Measurements from ENCODE around the gene HLA-A.

- TF ChIP-seq POLR2A (IDR thresholded peaks at IDR 0.05) (no peak), CTCF (IDR thresholded peaks at IDR 0.05) (no peak), EP300 (IDR thresholded peaks at IDR 0.05) (no peak)
These were observed 861 bp upstream of the HLA-A start for GRCh38 chr6:29941471-29941870.
